Head of caudate nucleus (tissue), 42 donors: ENCODE measurements around the gene ZNF343.
"Not testable (repeated sequence)": the region's sequence is repeated elsewhere in the genome, so short reads cannot be mapped to it uniquely, and the experiment has no call there.

Experiments
- DNase-seq, 42 donors: peaks; one replicate each; pipeline versions ENCODE4 v3.0.0 to v3.0.0-alpha.2; 2020 to 2021; ENCODE audit warnings: mixed read lengths in 7 of 42
- intact Hi-C: fragments of 100-400 bp; cut with DNase I; formaldehyde crosslinking; loops from one replicate; pipeline ENCODE4 v1.15.0; 2022

The ZNF343 gene

GRCh38 chr20:2508631-2509467 is at the start of gene ZNF343:
TSS of gene ZNF343 (minus strand) at chr20:2508915. CDS start at chr20:2493895, 15,020 bp downstream.
- peak; percentile 62 to 95 (median 86) for DNase-seq
- intact Hi-C loops = no loop called here

- peak in 1 of 42 donors; percentile 43 for DNase-seq
- intact Hi-C loops = no loop called here
These were observed 49.3 kb upstream of the ZNF343 start for GRCh38 chr20:2557873-2558580.

GRCh38 chr20:2545594-2545993 is 36.9 kb upstream of the ZNF343 start:
- DNase-seq = no peak
- intact Hi-C loops = no loop called here

- intact Hi-C loops = no loop called here
- no peak for DNase-seq
These were observed 35.5 kb upstream of the ZNF343 start for GRCh38 chr20:2544211-2544610.

- intact Hi-C loops = no loop called here
- no peak for DNase-seq
These were observed 33.6 kb upstream of the ZNF343 start for GRCh38 chr20:2542361-2542760.

GRCh38 chr20:2541940-2542339 is 33.2 kb upstream of the ZNF343 start:
- intact Hi-C loops = no loop called here
- no peak for DNase-seq

- DNase-seq = peak in 29 of 42 donors; percentile 19 to 78 (median 52)
- intact Hi-C loops = no loop called here
These were observed 30.4 kb upstream of the ZNF343 start for GRCh38 chr20:2538931-2539720.

GRCh38 chr20:2538356-2538755 is 29.6 kb upstream of the ZNF343 start:
- intact Hi-C loops = no loop called here
- no peak for DNase-seq

- no peak for DNase-seq
- intact Hi-C loops = no loop called here
These were observed 28.4 kb upstream of the ZNF343 start for GRCh38 chr20:2537101-2537500.

GRCh38 chr20:2536560-2536986 is 27.9 kb upstream of the ZNF343 start, which contains the start of gene TMC2:
TSS of gene TMC2 (plus strand) at chr20:2536573. CDS start at chr20:2536622, 49 bp downstream.
- DNase-seq = no peak
- intact Hi-C loops = no loop called here

GRCh38 chr20:2535711-2536559 is 27.2 kb upstream of the ZNF343 start:
- peak in 38 of 42 donors; percentile 30 to 80 (median 54) for DNase-seq
- intact Hi-C loops = no loop called here

- intact Hi-C loops = no loop called here
- DNase-seq = no peak
These were observed 24.4 kb upstream of the ZNF343 start for GRCh38 chr20:2533118-2533517.

GRCh38 chr20:2528671-2529271 is 20.1 kb upstream of the ZNF343 start:
- intact Hi-C loops = loop anchor here (5.0 kb wide), 1 partner anchor 124 kb away; the partner anchor contains the start of gene NOP56
- DNase-seq = no peak

GRCh38 chr20:2527762-2528161 is 19.0 kb upstream of the ZNF343 start:
- DNase-seq = no peak
- intact Hi-C loops = loop anchor here (5.0 kb wide), 1 partner anchor 125 kb away; the partner anchor contains the start of gene NOP56

- intact Hi-C loops = loop anchor here (5.0 kb wide), 1 partner anchor 126 kb away; the partner anchor contains the start of gene NOP56
- DNase-seq = not testable (repeated sequence)
These were observed 17.5 kb upstream of the ZNF343 start for GRCh38 chr20:2526218-2526583.

GRCh38 chr20:2524709-2525506 is 16.2 kb upstream of the ZNF343 start:
- DNase-seq = peak in 40 of 42 donors; percentile 39 to 82 (median 60)
- intact Hi-C loops = loop anchor here (5.0 kb wide), 1 partner anchor 127 kb away; the partner anchor contains the start of gene NOP56
